GM12878 (cell line): ENCODE data around the gene NEURL4. TPM values are rescaled to one million over a fixed set of nuclear protein-coding genes. Genes with fewer than 3 reads are reported as not detected.
A peak's percentile ranks its signal among the peaks of the same experiment; 100 is the strongest.

ENCODE experiments used
- ATAC-seq: fragments of 200-7000 bp; cut with Tn5 transposase; 3 replicates; pipeline ENCODE4 v1.9.1; 2020; ENCODE audit warnings: mild to moderate bottlenecking, moderate library complexity
- BruUV-seq: library from RNA; stranded (reverse); fragments of 400-500 nt; replicated peaks from 2 replicates; lab custom pipeline; 2021; lab: Mats Ljungman, UMichigan
- CTCF ChIA-PET: fragments of 300-600 bp; sonication (Branson Sonifier 250); formaldehyde crosslinking; extraction: SDS; loops from one replicate; lab custom pipeline; 2021; ENCODE audit warnings: inconsistent platforms; lab: Yijun Ruan, JAX
- POLR2A ChIA-PET: fragments of 350-600 bp; formaldehyde crosslinking; extraction: SDS; loops from one replicate; lab custom pipeline; 2021; ENCODE audit warnings: inconsistent platforms; lab: Charles Lee
- RAD21 ChIA-PET: fragments of 300-600 bp; sonication (Branson Sonifier 250); formaldehyde crosslinking; loops from one replicate; lab custom pipeline; 2023; ENCODE audit warnings: antibody characterized with exemption; ENCODE audit not compliant: unreplicated experiment; lab: Charles Lee
- SMC1A ChIA-PET: fragments of 300-600 bp; sonication (Branson Sonifier 250); formaldehyde crosslinking; loops from one replicate; lab custom pipeline; 2023; ENCODE audit not compliant: unreplicated experiment, uncharacterized antibody; lab: Charles Lee
- DNase-seq: peaks from one replicate; pipeline ENCODE4 v3.0.0-alpha.2; 2011; ENCODE audit warnings: low read depth, low spot score
- FAIRE-seq: peaks from 3 replicates; lab custom pipeline; 2011; peaks lifted over from hg19 to GRCh38; lab: Jason Lieb, UNC
- H2AFZ ChIP-seq: 2 replicates; pipeline ENCODE4 v1.6.0; 2011; ENCODE audit warnings: low read depth, low read length, control low read depth; ENCODE audit not compliant: control insufficient read depth
- H3K27ac ChIP-seq: 2 replicates; pipeline ENCODE4 v1.5.1; 2011; ENCODE audit warnings: control low read depth; ENCODE audit not compliant: control insufficient read depth, insufficient read depth
- H3K27me3 ChIP-seq, 2 experiments: replicated peaks in 1 of 2; 2 replicates each; pipeline versions ENCODE4 v1.6.0 to v1.6.1; 2011; ENCODE audit warnings: low read length in 1 of 2; ENCODE audit not compliant: control insufficient read depth in 2 of 2, insufficient read depth in 2 of 2
- H3K36me3 ChIP-seq, 2 experiments: 2 replicates each; pipeline ENCODE4 v1.5.1; 2011; ENCODE audit warnings: low read length in 1 of 2; ENCODE audit not compliant: control insufficient read depth in 2 of 2, insufficient read depth in 2 of 2
- H3K4me1 ChIP-seq: 2 replicates; pipeline ENCODE4 v1.6.1; 2011; ENCODE audit warnings: mild to moderate bottlenecking, low read length, moderate library complexity, mixed read lengths; ENCODE audit not compliant: control insufficient read depth, insufficient read depth
- H3K4me2 ChIP-seq: 2 replicates; pipeline ENCODE4 v1.6.0; 2011; ENCODE audit warnings: control low read depth; ENCODE audit not compliant: control insufficient read depth, insufficient read depth
- H3K4me3 ChIP-seq: fragments of 200-600 bp; sonication (generic); 2 replicates; pipeline ENCODE4 v1.5.1; 2016
- H3K79me2 ChIP-seq: 2 replicates; pipeline ENCODE4 v1.6.0; 2011; ENCODE audit warnings: low read length; ENCODE audit not compliant: control insufficient read depth, insufficient read depth
- H3K9ac ChIP-seq: 2 replicates; pipeline ENCODE4 v1.8.0; 2011; ENCODE audit warnings: low read length, control low read depth, mixed read lengths; ENCODE audit not compliant: control insufficient read depth, insufficient read depth
- H3K9me3 ChIP-seq: replicated peaks from 3 replicates; pipeline ENCODE4 v1.5.1; 2011; ENCODE audit warnings: mild to moderate bottlenecking, low read length; ENCODE audit not compliant: control insufficient read depth, insufficient read depth
- H4K20me1 ChIP-seq: 2 replicates; pipeline ENCODE4 v1.6.0; 2011; ENCODE audit not compliant: control insufficient read depth, insufficient read depth
- CTCF ChIP-seq, 3 experiments: IDR thresholded peaks in 2 of 3; conservative IDR thresholded peaks in 1 of 3; 2 replicates each; pipeline ENCODE4 v1.5.1; 2011; ENCODE audit warnings: low read depth in 3 of 3, low read length in 3 of 3, mild to moderate bottlenecking in 3 of 3, control low read depth in 2 of 3, moderate library complexity in 2 of 3, inconsistent platforms in 1 of 3, mixed read lengths in 1 of 3; ENCODE audit not compliant: control insufficient read depth in 2 of 3, insufficient read depth in 1 of 3; ENCODE audit errors: extremely low read depth in 1 of 3
- DPF2 ChIP-seq: fragments of 450-650 bp; IDR thresholded peaks from 2 replicates; pipeline ENCODE4 v1.6.1; 2017; ENCODE audit warnings: mild to moderate bottlenecking
- E2F8 ChIP-seq: fragments of 450-650 bp; IDR thresholded peaks from 2 replicates; pipeline ENCODE4 v1.6.1; 2018; ENCODE audit warnings: mild to moderate bottlenecking, low read depth, moderate library complexity; ENCODE audit not compliant: partially characterized antibody
- ESRRA ChIP-seq: IDR thresholded peaks from 2 replicates; pipeline ENCODE4 v1.6.1; 2012; ENCODE audit warnings: mild to moderate bottlenecking, low read length, improper control_type of control experiment
- EZH2 ChIP-seq: IDR thresholded peaks from 2 replicates; pipeline ENCODE4 v1.6.1; 2012; ENCODE audit warnings: low read depth, mild to moderate bottlenecking, control low read depth, inconsistent platforms, low read length, borderline replicate concordance; ENCODE audit not compliant: control insufficient read depth
- GATAD2B ChIP-seq: fragments of 450-650 bp; conservative IDR thresholded peaks from 2 replicates; pipeline ENCODE4 v1.6.1; 2017; ENCODE audit warnings: low read depth, mild to moderate bottlenecking, moderate library complexity
- IKZF1 ChIP-seq: fragments of 450-650 bp; conservative IDR thresholded peaks from 2 replicates; pipeline ENCODE4 v1.6.1; 2017; ENCODE audit warnings: antibody characterized with exemption, mild to moderate bottlenecking
- LARP7 ChIP-seq: fragments of 450-650 bp; IDR thresholded peaks from 2 replicates; pipeline ENCODE4 v1.6.1; 2017; ENCODE audit warnings: mild to moderate bottlenecking
- MXI1 ChIP-seq: fragments of 150-350 bp; IDR thresholded peaks from 2 replicates; pipeline ENCODE4 v1.6.1; 2011; ENCODE audit warnings: low read depth, mild to moderate bottlenecking, inconsistent platforms, low read length, improper control_type of control experiment
- NBN ChIP-seq: fragments of 450-650 bp; IDR thresholded peaks from 2 replicates; pipeline ENCODE4 v1.6.1; 2016
- SMARCA5 ChIP-seq: fragments of 450-650 bp; IDR thresholded peaks from 2 replicates; pipeline ENCODE4 v1.6.1; 2017; ENCODE audit warnings: mild to moderate bottlenecking
- ZNF384 ChIP-seq: IDR thresholded peaks from 2 replicates; pipeline ENCODE4 v1.6.1; 2012; ENCODE audit warnings: low read depth, mild to moderate bottlenecking, low read length, improper control_type of control experiment, borderline replicate concordance
- WGBS: methylation state at CpG from one replicate; pipeline ENCODE4 v1.1.6; 2016; ENCODE audit warnings: low lambda C conversion rate; ENCODE audit not compliant: insufficient replicate concordance, insufficient coverage; ENCODE audit errors: missing lambda C conversion rate; 5-methylcytosine and 5-hydroxymethylcytosine counted together
- in situ Hi-C: fragments of 300-500 bp; cut with MboI; formaldehyde crosslinking; loops from 9 replicates; pipeline ENCODE4 v1.14.3; 2018; ENCODE audit warnings: mixed read lengths
- intact Hi-C: fragments of 100-400 bp; cut with micrococcal nuclease; formaldehyde crosslinking; loops from one replicate; pipeline ENCODE4 v1.14.2; 2022; ENCODE audit not compliant: unreplicated experiment
- polyA plus RNA-seq, 11 experiments: library from polyadenylated mRNA; depleted of rRNA in 4 of 11; unstranded in 6 of 11; stranded (reverse) in 5 of 11; fragments of >200 nt; fragmentation: Nextera tagmentation in 4 of 11; fragmentation: Illumina TruSeq in 1 of 11; extraction: Ambion mirVana in 4 of 11; extraction: Trizol in 1 of 11; gene quantifications; 1 replicate in 1 of 11; 2 replicates in 10 of 11; pipeline versions ENCODE4 v1.2.1 to v1.2.3, GENCODE V29; 2011 to 2016; ENCODE audit warnings: inconsistent platforms in 2 of 11, missing spikeins in 2 of 11, low read depth in 1 of 11
- total RNA-seq, 4 experiments: library from RNA; depleted of rRNA in 3 of 4; stranded (reverse); fragments of >200 nt in 3 of 4; fragmentation: Illumina TruSeq in 1 of 4; extraction: Trizol in 1 of 4; gene quantifications; 2 replicates each; pipeline versions ENCODE4 v1.2.1 to v1.2.3, GENCODE V29; 2013 to 2021
- TF ChIP-seq, protein P1 (sequence below): fragments of 450-650 bp; IDR thresholded peaks from 2 replicates; pipeline ENCODE4 v1.6.1; 2016; ENCODE audit warnings: mild to moderate bottlenecking
- TF ChIP-seq, protein P2 (sequence below): fragments of 450-650 bp; IDR thresholded peaks from 2 replicates; pipeline ENCODE4 v1.6.1; 2016; ENCODE audit warnings: mild to moderate bottlenecking, moderate library complexity, borderline replicate concordance

The NEURL4 gene
- total and polyA plus RNA-seq, 10 of the 15 experiments (the other 5 are each of a cell fraction or from before 2014, with no cell fraction given): 0.03 to 41.9 (median 10.0) TPM

GRCh38 chr17:7330638-7331015, 1.5 kb upstream of the NEURL4 start:
- BruUV-seq: no TSS peak
- RAD21 ChIA-PET: interaction anchor here (1.1 to 2.4 kb wide), 2 partner anchors 21 to 25 kb away, joined by 5 to 11 read pairs; no protein-coding TSS in a partner anchor
- TF ChIP-seq CTCF (IDR thresholded peaks at IDR 0.05 in 2 of 3, conservative IDR thresholded peaks at IDR 0.05 in 1 of 3; ENCODE audit: control insufficient read depth in 2 of 3, extremely low read depth in 1 of 3, insufficient read depth in 1 of 3, low read depth in 3 of 3, low read length in 3 of 3): no peak
- no peak for TF ChIP-seq E2F8
- TF ChIP-seq IKZF1: no peak
- no peak for TF ChIP-seq MXI1
- peak; percentile 35; the same call in 1 of the 2 replicates for TF ChIP-seq GATAD2B
- TF ChIP-seq, protein P1, sequence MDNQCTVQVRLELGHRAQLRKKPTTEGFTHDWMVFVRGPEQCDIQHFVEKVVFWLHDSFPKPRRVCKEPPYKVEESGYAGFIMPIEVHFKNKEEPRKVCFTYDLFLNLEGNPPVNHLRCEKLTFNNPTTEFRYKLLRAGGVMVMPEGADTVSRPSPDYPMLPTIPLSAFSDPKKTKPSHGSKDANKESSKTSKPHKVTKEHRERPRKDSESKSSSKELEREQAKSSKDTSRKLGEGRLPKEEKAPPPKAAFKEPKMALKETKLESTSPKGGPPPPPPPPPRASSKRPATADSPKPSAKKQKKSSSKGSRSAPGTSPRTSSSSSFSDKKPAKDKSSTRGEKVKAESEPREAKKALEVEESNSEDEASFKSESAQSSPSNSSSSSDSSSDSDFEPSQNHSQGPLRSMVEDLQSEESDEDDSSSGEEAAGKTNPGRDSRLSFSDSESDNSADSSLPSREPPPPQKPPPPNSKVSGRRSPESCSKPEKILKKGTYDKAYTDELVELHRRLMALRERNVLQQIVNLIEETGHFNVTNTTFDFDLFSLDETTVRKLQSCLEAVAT: peak; percentile 62; the same call in 1 of the 2 replicates
- no peak for TF ChIP-seq EZH2
- no peak for TF ChIP-seq ZNF384
- TF ChIP-seq NBN: no peak
- TF ChIP-seq LARP7: 0 out of 2 replicates have a peak, but pooled peaks have one; percentile 14
- TF ChIP-seq SMARCA5: no peak
- TF ChIP-seq, protein P2, sequence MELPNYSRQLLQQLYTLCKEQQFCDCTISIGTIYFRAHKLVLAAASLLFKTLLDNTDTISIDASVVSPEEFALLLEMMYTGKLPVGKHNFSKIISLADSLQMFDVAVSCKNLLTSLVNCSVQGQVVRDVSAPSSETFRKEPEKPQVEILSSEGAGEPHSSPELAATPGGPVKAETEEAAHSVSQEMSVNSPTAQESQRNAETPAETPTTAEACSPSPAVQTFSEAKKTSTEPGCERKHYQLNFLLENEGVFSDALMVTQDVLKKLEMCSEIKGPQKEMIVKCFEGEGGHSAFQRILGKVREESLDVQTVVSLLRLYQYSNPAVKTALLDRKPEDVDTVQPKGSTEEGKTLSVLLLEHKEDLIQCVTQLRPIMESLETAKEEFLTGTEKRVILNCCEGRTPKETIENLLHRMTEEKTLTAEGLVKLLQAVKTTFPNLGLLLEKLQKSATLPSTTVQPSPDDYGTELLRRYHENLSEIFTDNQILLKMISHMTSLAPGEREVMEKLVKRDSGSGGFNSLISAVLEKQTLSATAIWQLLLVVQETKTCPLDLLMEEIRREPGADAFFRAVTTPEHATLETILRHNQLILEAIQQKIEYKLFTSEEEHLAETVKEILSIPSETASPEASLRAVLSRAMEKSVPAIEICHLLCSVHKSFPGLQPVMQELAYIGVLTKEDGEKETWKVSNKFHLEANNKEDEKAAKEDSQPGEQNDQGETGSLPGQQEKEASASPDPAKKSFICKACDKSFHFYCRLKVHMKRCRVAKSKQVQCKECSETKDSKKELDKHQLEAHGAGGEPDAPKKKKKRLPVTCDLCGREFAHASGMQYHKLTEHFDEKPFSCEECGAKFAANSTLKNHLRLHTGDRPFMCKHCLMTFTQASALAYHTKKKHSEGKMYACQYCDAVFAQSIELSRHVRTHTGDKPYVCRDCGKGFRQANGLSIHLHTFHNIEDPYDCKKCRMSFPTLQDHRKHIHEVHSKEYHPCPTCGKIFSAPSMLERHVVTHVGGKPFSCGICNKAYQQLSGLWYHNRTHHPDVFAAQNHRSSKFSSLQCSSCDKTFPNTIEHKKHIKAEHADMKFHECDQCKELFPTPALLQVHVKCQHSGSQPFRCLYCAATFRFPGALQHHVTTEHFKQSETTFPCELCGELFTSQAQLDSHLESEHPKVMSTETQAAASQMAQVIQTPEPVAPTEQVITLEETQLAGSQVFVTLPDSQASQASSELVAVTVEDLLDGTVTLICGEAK: no peak
- no peak for TF ChIP-seq ESRRA
- TF ChIP-seq DPF2: peak; percentile 35; the same call in 1 of the 2 replicates

More at GRCh38 chr17:7330638-7331015, 1.5 kb upstream of the NEURL4 start:
- peak overlapping the region; percentile 99 for H3K4me3 ChIP-seq
- in situ Hi-C loops: no loop called here
- peaks cover 36% of the 10 kb centered on the region for H3K4me1 ChIP-seq
- 58% methylated on average over 13 of the region's 13 CpGs for WGBS
- no peaks in the 10 kb centered on the region for H3K36me3 ChIP-seq
- ChIA-PET SMC1A (no interaction called here), POLR2A (interaction anchor here (1.3 to 2.3 kb wide), 6 partner anchors 12 to 357 kb away, joined by 4 to 31 read pairs (median 8); partner anchors contain the start of gene TP53), CTCF (interaction anchor here (1.4 to 7.9 kb wide), 2 partner anchors 13 to 22 kb away, joined by 3 to 49 read pairs; partner anchors contain the start of gene KCTD11)
- no peaks in the 10 kb centered on the region for H3K9me3 ChIP-seq
- peak overlapping the region; percentile 94 for H3K27ac ChIP-seq
- no peaks in the 10 kb centered on the region for H3K27me3 ChIP-seq
- ATAC-seq (no peak), DNase-seq (no peak), FAIRE-seq (no peak)
- intact Hi-C loops: no loop called here
- H3K9ac ChIP-seq: peak overlapping the region; percentile 52
- H2AFZ ChIP-seq: peak overlapping the region; percentile 56
- no peaks in the 10 kb centered on the region for H4K20me1 ChIP-seq
- peak overlapping the region; percentile 97 for H3K4me2 ChIP-seq
- peaks cover 17% of the 10 kb centered on the region for H3K79me2 ChIP-seq
